IMR-90 (cell line): ENCODE results near the gene HCFC1. TPM values are rescaled to one million over a fixed set of nuclear protein-coding genes. Genes with fewer than 3 reads are reported as not detected.

Experiments
- ATAC-seq: fragments of 200-7000 bp; cut with Tn5 transposase; 2 replicates; pipeline ENCODE4 v1.9.1; 2020; ENCODE audit warnings: low read depth, mild to moderate bottlenecking, moderate library complexity
- BruUV-seq: library from RNA; stranded (reverse); fragments of 400-500 nt; replicated peaks from 2 replicates; lab custom pipeline; 2021; lab: Mats Ljungman, UMichigan
- CTCF ChIA-PET: fragments of 300-600 bp; formaldehyde crosslinking; extraction: SDS; loops from one replicate; lab custom pipeline; 2021; ENCODE audit warnings: antibody characterized with exemption; lab: Yijun Ruan, JAX
- POLR2A ChIA-PET: fragments of 300-600 bp; sonication (Branson Sonifier 250); formaldehyde crosslinking; loops from one replicate; lab custom pipeline; 2022; ENCODE audit warnings: antibody characterized with exemption; ENCODE audit not compliant: unreplicated experiment; lab: Charles Lee
- DNase-seq: peaks from one replicate; pipeline ENCODE4 v3.0.0; 2013
- H2AFZ ChIP-seq: replicated peaks from 2 replicates; pipeline ENCODE3; 2013; ENCODE audit warnings: low read length, mild to moderate bottlenecking; ENCODE audit not compliant: poor library complexity
- H2AK5ac ChIP-seq: 2 replicates; pipeline ENCODE4 v1.6.1; 2013; ENCODE audit warnings: low read depth, low read length, inconsistent platforms
- H2AK9ac ChIP-seq: replicated peaks from 2 replicates; pipeline ENCODE3; 2013; ENCODE audit warnings: mild to moderate bottlenecking, low read depth, low read length, moderate library complexity; ENCODE audit not compliant: poor library complexity
- H2BK120ac ChIP-seq: 2 replicates; pipeline ENCODE4 v1.6.1; 2013; ENCODE audit warnings: low read depth, low read length, inconsistent platforms
- H2BK15ac ChIP-seq: 3 replicates; pipeline ENCODE4 v1.6.1; 2013; ENCODE audit warnings: low read depth, low read length, inconsistent platforms
- H2BK20ac ChIP-seq: 2 replicates; pipeline ENCODE4 v1.6.1; 2013; ENCODE audit warnings: low read depth, mild to moderate bottlenecking, inconsistent platforms, low read length, moderate library complexity
- H2BK5ac ChIP-seq: 2 replicates; pipeline ENCODE4 v1.6.1; 2013; ENCODE audit warnings: mild to moderate bottlenecking, low read depth, low read length, inconsistent platforms; ENCODE audit not compliant: poor library complexity, severe bottlenecking
- H3K14ac ChIP-seq: replicated peaks from 2 replicates; pipeline ENCODE4 v1.6.1; 2013; ENCODE audit warnings: low read depth, low read length, inconsistent platforms
- H3K18ac ChIP-seq: 2 replicates; pipeline ENCODE4 v1.6.1; 2013; ENCODE audit warnings: low read depth, low read length, control low read depth
- H3K23ac ChIP-seq: 2 replicates; pipeline ENCODE4 v1.6.1; 2013; ENCODE audit warnings: low read depth, low read length, inconsistent platforms
- H3K27ac ChIP-seq: 2 replicates; pipeline ENCODE4 v1.5.1; 2013; ENCODE audit warnings: mild to moderate bottlenecking, control low read depth, low read length; ENCODE audit not compliant: insufficient read depth
- H3K27me3 ChIP-seq: 2 replicates; pipeline ENCODE4 v1.6.1; 2013; ENCODE audit warnings: low read length; ENCODE audit not compliant: control insufficient read depth, insufficient read depth
- H3K36me3 ChIP-seq: 2 replicates; pipeline ENCODE4 v1.6.1; 2013; ENCODE audit warnings: low read length, mixed read lengths; ENCODE audit not compliant: control insufficient read depth, insufficient read depth
- H3K4ac ChIP-seq: 2 replicates; pipeline ENCODE4 v1.6.1; 2013; ENCODE audit warnings: low read depth, low read length, inconsistent platforms
- H3K4me1 ChIP-seq: 2 replicates; pipeline ENCODE4 v1.6.1; 2013; ENCODE audit warnings: low read length, mixed read lengths; ENCODE audit not compliant: control insufficient read depth, insufficient read depth
- H3K4me2 ChIP-seq: 2 replicates; pipeline ENCODE4 v1.6.1; 2013; ENCODE audit warnings: low read depth, mild to moderate bottlenecking, control low read depth, low read length, moderate library complexity
- H3K4me3 ChIP-seq: 2 replicates; pipeline ENCODE4 v1.5.1; 2013; ENCODE audit warnings: low read depth, mild to moderate bottlenecking, control low read depth, low read length, moderate library complexity; ENCODE audit not compliant: insufficient read depth
- H3K56ac ChIP-seq: 2 replicates; pipeline ENCODE4 v1.6.1; 2013; ENCODE audit warnings: low read length, inconsistent platforms; ENCODE audit not compliant: insufficient read depth; ENCODE audit errors: extremely low read depth
- H3K79me1 ChIP-seq, 2 experiments: 2 replicates each; pipeline ENCODE4 v1.6.1; 2013; ENCODE audit warnings: low read length in 2 of 2, inconsistent platforms in 1 of 2, low read depth in 1 of 2
- H3K9ac ChIP-seq: 2 replicates; pipeline ENCODE4 v1.6.1; 2013; ENCODE audit warnings: low read depth, low read length, control low read depth
- H3K9me1 ChIP-seq: 2 replicates; pipeline ENCODE4 v1.6.1; 2013; ENCODE audit warnings: low read length, inconsistent platforms; ENCODE audit not compliant: insufficient read depth
- H3K9me3 ChIP-seq: 2 replicates; pipeline ENCODE4 v1.6.1; 2013; ENCODE audit warnings: low read length; ENCODE audit not compliant: control insufficient read depth, insufficient read depth
- H4K20me1 ChIP-seq: 2 replicates; pipeline ENCODE4 v1.6.1; 2013; ENCODE audit warnings: low read length, inconsistent platforms; ENCODE audit not compliant: insufficient read depth
- H4K5ac ChIP-seq: 2 replicates; pipeline ENCODE4 v1.6.1; 2013; ENCODE audit warnings: mild to moderate bottlenecking, low read depth, low read length, control low read depth
- H4K8ac ChIP-seq, 2 experiments: 2 replicates each; pipeline ENCODE4 v1.6.1; 2013; ENCODE audit warnings: low read depth in 2 of 2, low read length in 2 of 2, control low read depth in 1 of 2, inconsistent platforms in 1 of 2
- H4K91ac ChIP-seq: 2 replicates; pipeline ENCODE4 v1.6.1; 2013; ENCODE audit warnings: low read depth, low read length, inconsistent platforms; ENCODE audit not compliant: insufficient read depth
- BHLHE40 ChIP-seq: fragments of 150-350 bp; IDR thresholded peaks from 2 replicates; pipeline ENCODE4 v1.6.1; 2016; ENCODE audit warnings: mild to moderate bottlenecking, low read depth, low read length
- CEBPB ChIP-seq: IDR thresholded peaks from 2 replicates; pipeline ENCODE4 v1.6.1; 2012; ENCODE audit warnings: low read depth, low read length, improper control_type of control experiment
- FOS ChIP-seq: fragments of 150-350 bp; IDR thresholded peaks from 2 replicates; pipeline ENCODE4 v1.6.1; 2016; ENCODE audit warnings: low read depth, low read length
- MXI1 ChIP-seq: IDR thresholded peaks from 2 replicates; pipeline ENCODE4 v1.6.1; 2012; ENCODE audit warnings: low read depth, mild to moderate bottlenecking, low read length, moderate library complexity, borderline replicate concordance
- NFE2L2 ChIP-seq: fragments of 150-350 bp; IDR thresholded peaks from 2 replicates; pipeline ENCODE4 v1.6.1; 2016; ENCODE audit warnings: low read depth, mild to moderate bottlenecking, low read length
- POLR2A ChIP-seq: IDR thresholded peaks from 2 replicates; pipeline ENCODE4 v1.6.1; 2012; ENCODE audit warnings: mild to moderate bottlenecking, low read depth, low read length
- RCOR1 ChIP-seq: IDR thresholded peaks from 2 replicates; pipeline ENCODE4 v1.6.1; 2012; ENCODE audit warnings: mild to moderate bottlenecking, low read length, improper control_type of control experiment; ENCODE audit not compliant: insufficient replicate concordance
- RFX5 ChIP-seq: IDR thresholded peaks from 2 replicates; pipeline ENCODE4 v1.8.0; 2012; ENCODE audit warnings: low read depth, mild to moderate bottlenecking, low read length, moderate library complexity
- WGBS, 2 experiments: methylation state at CpG; one replicate each; pipeline versions ENCODE4 v1.1.5 to v1.1.7; 2013; ENCODE audit warnings: missing lambda C conversion rate in 2 of 2; ENCODE audit not compliant: insufficient read length in 1 of 2; ENCODE audit errors: extremely low coverage in 2 of 2; 5-methylcytosine and 5-hydroxymethylcytosine counted together
- dilution Hi-C: fragments of 300-500 bp; cut with HindIII; formaldehyde crosslinking; loops from one replicate; pipeline ENCODE4 v1.14.3; 2018; ENCODE audit warnings: low sequenced_read_pairs; ENCODE audit not compliant: unreplicated experiment
- in situ Hi-C: fragments of 300-500 bp; cut with MboI; formaldehyde crosslinking; loops from 3 replicates; pipeline ENCODE4 v1.14.3; 2019; ENCODE audit warnings: low sequenced_read_pairs, inconsistent platforms, mixed read lengths
- intact Hi-C: fragments of 100-400 bp; cut with micrococcal nuclease; formaldehyde crosslinking; loops from 2 replicates; pipeline ENCODE4 v1.10.0; 2022
- polyA plus RNA-seq, 3 experiments: library from polyadenylated mRNA; depleted of rRNA; stranded (reverse); fragments of >200 nt; gene quantifications; 2 replicates each; pipeline ENCODE4 v1.2.3, GENCODE V29; 2012; ENCODE audit warnings: low replicate concordance in 1 of 3
- total RNA-seq: library from RNA; depleted of rRNA; stranded (reverse); fragments of >200 nt; gene quantifications from 2 replicates; pipeline ENCODE4 v1.2.3, GENCODE V29; 2012
- TF ChIP-seq, protein P1 (sequence below): conservative IDR thresholded peaks from 2 replicates; pipeline ENCODE4 v1.5.1; 2012; ENCODE audit warnings: mild to moderate bottlenecking, low read depth, low read length, improper control_type of control experiment
- TF ChIP-seq, protein P2 (sequence below): fragments of 150-350 bp; IDR thresholded peaks from 2 replicates; pipeline ENCODE4 v1.6.1; 2016; ENCODE audit warnings: low read depth, mild to moderate bottlenecking, low read length, moderate library complexity, borderline replicate concordance

The HCFC1 gene
- total and polyA plus RNA-seq, 2 of the 4 experiments (the other 2 are of a cell fraction) = 3.2 to 17.6 TPM

DNA sequence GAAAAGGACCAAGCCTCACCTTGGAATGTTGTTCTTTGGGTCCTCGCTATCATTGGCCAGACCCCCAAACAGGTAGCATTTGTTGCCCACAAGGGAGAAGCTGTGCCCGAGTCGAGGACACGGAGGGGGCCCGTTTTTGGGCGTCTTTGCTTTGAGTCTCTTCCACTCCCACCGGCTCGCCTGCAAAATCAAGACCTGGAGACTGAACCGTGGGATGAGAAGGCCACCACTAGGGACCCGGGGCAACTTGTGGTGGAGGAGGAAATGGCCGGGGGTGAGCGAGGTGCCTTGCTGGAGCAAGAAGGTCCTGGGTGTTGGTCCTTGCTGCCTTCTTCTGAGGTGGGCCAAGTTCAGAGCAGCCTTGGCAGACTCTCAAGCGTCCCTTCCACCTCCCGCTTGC is 7.5 kb downstream of the HCFC1 start:
- no peak overlapping the region for H4K8ac ChIP-seq
- ATAC-seq (no peak), DNase-seq (no peak)
- H3K4ac ChIP-seq = no peak overlapping the region
- intact Hi-C loops (no loop called here), in situ Hi-C loops (loop anchor here (10.0 kb wide), 1 partner anchor 199 kb away; the partner anchor contains the start of gene PLXNB3), dilution Hi-C loops (no loop called here)
- peaks cover 45% of the 10 kb centered on the region for H3K36me3 ChIP-seq
- H3K9me1 ChIP-seq = peaks cover 9% of the 10 kb centered on the region; the same call in 1 of the 2 replicates
- H3K79me1 ChIP-seq = peaks cover 5 to 19% of the 10 kb centered on the region in 2 experiments; a peak in 3 of 4 replicates
- no TSS peak for BruUV-seq
- no peaks in the 10 kb centered on the region for H3K27me3 ChIP-seq
- H3K56ac ChIP-seq = no peak overlapping the region
- H3K18ac ChIP-seq = no peak overlapping the region
- H4K20me1 ChIP-seq = peaks cover 65% of the 10 kb centered on the region
- CTCF ChIA-PET = no interaction called here
- no peak overlapping the region for H3K14ac ChIP-seq
- H3K4me3 ChIP-seq = no peak overlapping the region
- no peak overlapping the region for H4K91ac ChIP-seq
- H2AK5ac ChIP-seq = no peak overlapping the region
- H2BK20ac ChIP-seq = no peak overlapping the region
- H2AK9ac ChIP-seq = no peak overlapping the region
- H3K27ac ChIP-seq = no peak overlapping the region
- no peak overlapping the region for H2BK120ac ChIP-seq
- TF ChIP-seq, protein P1, sequence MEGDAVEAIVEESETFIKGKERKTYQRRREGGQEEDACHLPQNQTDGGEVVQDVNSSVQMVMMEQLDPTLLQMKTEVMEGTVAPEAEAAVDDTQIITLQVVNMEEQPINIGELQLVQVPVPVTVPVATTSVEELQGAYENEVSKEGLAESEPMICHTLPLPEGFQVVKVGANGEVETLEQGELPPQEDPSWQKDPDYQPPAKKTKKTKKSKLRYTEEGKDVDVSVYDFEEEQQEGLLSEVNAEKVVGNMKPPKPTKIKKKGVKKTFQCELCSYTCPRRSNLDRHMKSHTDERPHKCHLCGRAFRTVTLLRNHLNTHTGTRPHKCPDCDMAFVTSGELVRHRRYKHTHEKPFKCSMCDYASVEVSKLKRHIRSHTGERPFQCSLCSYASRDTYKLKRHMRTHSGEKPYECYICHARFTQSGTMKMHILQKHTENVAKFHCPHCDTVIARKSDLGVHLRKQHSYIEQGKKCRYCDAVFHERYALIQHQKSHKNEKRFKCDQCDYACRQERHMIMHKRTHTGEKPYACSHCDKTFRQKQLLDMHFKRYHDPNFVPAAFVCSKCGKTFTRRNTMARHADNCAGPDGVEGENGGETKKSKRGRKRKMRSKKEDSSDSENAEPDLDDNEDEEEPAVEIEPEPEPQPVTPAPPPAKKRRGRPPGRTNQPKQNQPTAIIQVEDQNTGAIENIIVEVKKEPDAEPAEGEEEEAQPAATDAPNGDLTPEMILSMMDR = no peak
- TF ChIP-seq BHLHE40 (no peak), MXI1 (no peak), CEBPB (no peak), FOS (no peak), POLR2A (no peak), RFX5 (no peak), NFE2L2 (no peak), RCOR1 (no peak)
- TF ChIP-seq, protein P2, sequence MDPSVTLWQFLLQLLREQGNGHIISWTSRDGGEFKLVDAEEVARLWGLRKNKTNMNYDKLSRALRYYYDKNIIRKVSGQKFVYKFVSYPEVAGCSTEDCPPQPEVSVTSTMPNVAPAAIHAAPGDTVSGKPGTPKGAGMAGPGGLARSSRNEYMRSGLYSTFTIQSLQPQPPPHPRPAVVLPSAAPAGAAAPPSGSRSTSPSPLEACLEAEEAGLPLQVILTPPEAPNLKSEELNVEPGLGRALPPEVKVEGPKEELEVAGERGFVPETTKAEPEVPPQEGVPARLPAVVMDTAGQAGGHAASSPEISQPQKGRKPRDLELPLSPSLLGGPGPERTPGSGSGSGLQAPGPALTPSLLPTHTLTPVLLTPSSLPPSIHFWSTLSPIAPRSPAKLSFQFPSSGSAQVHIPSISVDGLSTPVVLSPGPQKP = no peak
- POLR2A ChIA-PET = no interaction called here
- no peak overlapping the region for H3K23ac ChIP-seq
- H3K9ac ChIP-seq = no peak overlapping the region
- no peak overlapping the region for H2AFZ ChIP-seq
- WGBS, 2 experiments = no CpG with 5 or more reads among the region's 14 CpGs
- peaks cover 16% of the 10 kb centered on the region; the same call in 1 of the 2 replicates for H3K4me1 ChIP-seq
- no peak overlapping the region for H3K4me2 ChIP-seq
- H3K9me3 ChIP-seq = no peaks in the 10 kb centered on the region
- H2BK5ac ChIP-seq = no peak overlapping the region
- no peak overlapping the region for H4K5ac ChIP-seq
- no peak overlapping the region for H2BK15ac ChIP-seq
